Mesothelial cell of epicardium (in vitro differentiated cells): ENCODE measurements around the gene LIN52. TPM values are rescaled to one million over a fixed set of nuclear protein-coding genes. Genes with fewer than 3 reads are reported as not detected.

Source experiments
- DNase-seq, 2 experiments: peaks; one replicate each; pipeline ENCODE4 v3.0.0; 2021; ENCODE audit warnings: low spot score in 2 of 2; ENCODE audit not compliant: unreplicated experiment in 2 of 2
- H3K27ac Mint-ChIP-seq: 2 replicates; pipeline ENCODE4 v1.8.0; 2021; ENCODE audit warnings: mixed read lengths
- H3K27me3 Mint-ChIP-seq: 2 replicates; pipeline ENCODE4 v1.8.0; 2021; ENCODE audit warnings: low read depth, mixed read lengths
- H3K36me3 Mint-ChIP-seq: 2 replicates; pipeline ENCODE4 v1.8.0; 2021; ENCODE audit warnings: mixed read lengths
- H3K4me1 Mint-ChIP-seq: 2 replicates; pipeline ENCODE4 v1.8.0; 2021; ENCODE audit warnings: mixed read lengths
- H3K4me3 Mint-ChIP-seq: 2 replicates; pipeline ENCODE4 v1.8.0; 2021; ENCODE audit warnings: mild to moderate bottlenecking, moderate library complexity, mixed read lengths
- H3K9me3 Mint-ChIP-seq: 2 replicates; pipeline ENCODE4 v1.8.0; 2021; ENCODE audit warnings: mixed read lengths
- CTCF ChIP-seq: fragments of 200-600 bp; sonication (generic); IDR thresholded peaks from one replicate; pipeline ENCODE4 v1.5.0; 2021; ENCODE audit warnings: antibody characterized with exemption; ENCODE audit not compliant: unreplicated experiment
- total RNA-seq: library from RNA; stranded (reverse); gene quantifications from 3 replicates; pipeline ENCODE4 v1.2.1, GENCODE V29; 2021

The LIN52 gene
- total RNA-seq, 1 donor from 2014 or later: 11.4 TPM

- DNase-seq: no peak
- no peaks in the 10 kb centered on the region for H3K9me3 Mint-ChIP-seq
- H3K27ac Mint-ChIP-seq: no peak overlapping the region
- H3K4me1 Mint-ChIP-seq: no peaks in the 10 kb centered on the region
- H3K36me3 Mint-ChIP-seq: peaks cover 2% of the 10 kb centered on the region
- H3K27me3 Mint-ChIP-seq: no peaks in the 10 kb centered on the region
- TF ChIP-seq CTCF: no peak
- H3K4me3 Mint-ChIP-seq: no peak overlapping the region
Measured at GRCh38 chr14:74147571-74147970, 62.8 kb downstream of the LIN52 start.

GRCh38 chr14:74148705-74149104 is 63.9 kb downstream of the LIN52 start:
- Mint-ChIP-seq H3K4me1 (no peaks in the 10 kb centered on the region), H3K36me3 (peaks cover 1% of the 10 kb centered on the region), H3K9me3 (no peaks in the 10 kb centered on the region), H3K27me3 (no peaks in the 10 kb centered on the region), H3K4me3 (no peak overlapping the region), H3K27ac (no peak overlapping the region)
- TF ChIP-seq CTCF: no peak
- no peak for DNase-seq

- H3K4me3 Mint-ChIP-seq: no peak overlapping the region
- no peak for TF ChIP-seq CTCF
- DNase-seq: no peak
- H3K9me3 Mint-ChIP-seq: no peaks in the 10 kb centered on the region
- H3K27me3 Mint-ChIP-seq: no peaks in the 10 kb centered on the region
- no peak overlapping the region for H3K27ac Mint-ChIP-seq
- H3K36me3 Mint-ChIP-seq: no peaks in the 10 kb centered on the region
- peaks cover 3% of the 10 kb centered on the region for H3K4me1 Mint-ChIP-seq
Measured at GRCh38 chr14:74155287-74155686, 70.5 kb downstream of the LIN52 start.

- no peak for DNase-seq
- H3K4me1 Mint-ChIP-seq: peaks cover 3% of the 10 kb centered on the region
- no peak for TF ChIP-seq CTCF
- no peak overlapping the region for H3K4me3 Mint-ChIP-seq
- no peak overlapping the region for H3K27ac Mint-ChIP-seq
- no peaks in the 10 kb centered on the region for H3K36me3 Mint-ChIP-seq
- no peaks in the 10 kb centered on the region for H3K9me3 Mint-ChIP-seq
- H3K27me3 Mint-ChIP-seq: no peaks in the 10 kb centered on the region
Measured at GRCh38 chr14:74155749-74156148, 71.0 kb downstream of the LIN52 start.

GRCh38 chr14:74160763-74161162 is 76.0 kb downstream of the LIN52 start:
- Mint-ChIP-seq H3K4me3 (no peak overlapping the region), H3K27ac (no peak overlapping the region), H3K27me3 (no peaks in the 10 kb centered on the region), H3K9me3 (no peaks in the 10 kb centered on the region), H3K4me1 (peaks cover 3% of the 10 kb centered on the region), H3K36me3 (peaks cover 6% of the 10 kb centered on the region)
- DNase-seq: no peak
- no peak for TF ChIP-seq CTCF

GRCh38 chr14:74161526-74162158 is 76.9 kb downstream of the LIN52 start:
- Mint-ChIP-seq H3K9me3 (no peaks in the 10 kb centered on the region), H3K36me3 (peaks cover 6% of the 10 kb centered on the region), H3K27ac (no peak overlapping the region), H3K27me3 (no peaks in the 10 kb centered on the region), H3K4me1 (peaks cover 3% of the 10 kb centered on the region), H3K4me3 (no peak overlapping the region)
- TF ChIP-seq CTCF: no peak
- DNase-seq: no peak
